Loucy (cell line): ENCODE results near the gene ACAN.

Source experiments
- H2AFZ ChIP-seq: fragments of 200-600 bp; sonication (generic); 2 replicates; pipeline ENCODE4 v1.6.0; 2016; ENCODE audit warnings: antibody characterized with exemption, mild to moderate bottlenecking, low read length, moderate library complexity
- H3F3A ChIP-seq: fragments of 200-600 bp; 2 replicates; pipeline ENCODE4 v1.6.0; 2016; ENCODE audit warnings: antibody characterized with exemption, low read depth, mild to moderate bottlenecking
- H3K27me3 ChIP-seq: fragments of 200-600 bp; sonication (generic); 2 replicates; pipeline ENCODE4 v1.6.1; 2014; ENCODE audit warnings: low read length, mild to moderate bottlenecking; ENCODE audit not compliant: insufficient read depth, poor library complexity, severe bottlenecking
- H3K36me3 ChIP-seq: fragments of 200-600 bp; sonication (generic); 2 replicates; pipeline ENCODE4 v1.6.1; 2016; ENCODE audit warnings: low read length; ENCODE audit not compliant: insufficient read depth
- H3K4me1 ChIP-seq: fragments of 200-600 bp; sonication (generic); 2 replicates; pipeline ENCODE4 v1.5.1; 2014; ENCODE audit warnings: low read length, mild to moderate bottlenecking; ENCODE audit not compliant: insufficient read depth, poor library complexity, severe bottlenecking
- H3K4me2 ChIP-seq: fragments of 200-600 bp; sonication (generic); 2 replicates; pipeline ENCODE4 v1.6.0; 2014; ENCODE audit warnings: antibody characterized with exemption, low read length, low read depth, mild to moderate bottlenecking; ENCODE audit not compliant: poor library complexity, severe bottlenecking
- H3K4me3 ChIP-seq: fragments of 200-600 bp; sonication (generic); 2 replicates; pipeline ENCODE4 v1.5.1; 2014; ENCODE audit warnings: low read length, mild to moderate bottlenecking, mixed read lengths; ENCODE audit not compliant: poor library complexity, severe bottlenecking
- H3K79me2 ChIP-seq: fragments of 200-600 bp; sonication (generic); 2 replicates; pipeline ENCODE4 v1.6.1; 2014; ENCODE audit warnings: low read length; ENCODE audit not compliant: insufficient read depth
- H3K9ac ChIP-seq: fragments of 200-600 bp; sonication (generic); 2 replicates; pipeline ENCODE4 v1.6.0; 2014; ENCODE audit warnings: mild to moderate bottlenecking, low read depth, low read length, moderate library complexity; ENCODE audit not compliant: poor library complexity, severe bottlenecking
- H3K9me2 ChIP-seq: fragments of 200-600 bp; sonication (generic); replicated peaks from 2 replicates; pipeline ENCODE4 v1.6.1; 2016; ENCODE audit warnings: low read depth, low read length, mixed read lengths
- H3K9me3 ChIP-seq: fragments of 200-600 bp; sonication (generic); 2 replicates; pipeline ENCODE4 v1.6.1; 2014; ENCODE audit warnings: mild to moderate bottlenecking, antibody characterized with exemption, low read length, low read depth; ENCODE audit not compliant: insufficient read depth
- H4K20me1 ChIP-seq: fragments of 200-600 bp; sonication (generic); 2 replicates; pipeline ENCODE4 v1.6.0; 2014; ENCODE audit warnings: antibody characterized with exemption, low read length, mild to moderate bottlenecking; ENCODE audit not compliant: insufficient read depth, poor library complexity, severe bottlenecking
- CTCF ChIP-seq: fragments of 200-600 bp; sonication (generic); conservative IDR thresholded peaks from 2 replicates; pipeline ENCODE4 v1.5.1; 2014; ENCODE audit warnings: mild to moderate bottlenecking, antibody characterized with exemption, low read length
- EZH2phosphoT487 ChIP-seq: fragments of 200-600 bp; IDR thresholded peaks from 2 replicates; pipeline ENCODE4 v1.6.1; 2018; ENCODE audit warnings: antibody characterized with exemption, mild to moderate bottlenecking, moderate library complexity, borderline replicate concordance

Gene ACAN

GRCh38 chr15:88803920-88804247 is 648 bp downstream of the ACAN start:
- no peaks in the 10 kb centered on the region for H3K36me3 ChIP-seq
- no peaks in the 10 kb centered on the region for H3K79me2 ChIP-seq
- no peak overlapping the region for H3K4me3 ChIP-seq
- no peak overlapping the region for H3K4me2 ChIP-seq
- H4K20me1 ChIP-seq: no peaks in the 10 kb centered on the region
- H3K9me3 ChIP-seq: no peaks in the 10 kb centered on the region
- H3K27me3 ChIP-seq: no peaks in the 10 kb centered on the region
- H3F3A ChIP-seq: no peaks in the 10 kb centered on the region
- no peak overlapping the region for H2AFZ ChIP-seq
- H3K4me1 ChIP-seq: no peaks in the 10 kb centered on the region
- H3K9ac ChIP-seq: no peak overlapping the region
- no peaks in the 10 kb centered on the region for H3K9me2 ChIP-seq
- TF ChIP-seq EZH2phosphoT487: no peak
- no peak for TF ChIP-seq CTCF

- Histone ChIP-seq H3K9me3 (no peaks in the 10 kb centered on the region), H3F3A (no peaks in the 10 kb centered on the region), H3K9me2 (no peaks in the 10 kb centered on the region), H3K4me3 (no peak overlapping the region), H4K20me1 (no peaks in the 10 kb centered on the region), H3K4me1 (no peaks in the 10 kb centered on the region), H3K27me3 (no peaks in the 10 kb centered on the region), H3K36me3 (no peaks in the 10 kb centered on the region), H3K79me2 (no peaks in the 10 kb centered on the region), H3K4me2 (no peak overlapping the region), H2AFZ (no peak overlapping the region), H3K9ac (no peak overlapping the region)
- TF ChIP-seq CTCF (no peak), EZH2phosphoT487 (no peak)
Observed at GRCh38 chr15:88804257-88804656, 1.0 kb downstream of the ACAN start.

- Histone ChIP-seq H3K27me3 (no peaks in the 10 kb centered on the region), H2AFZ (peak overlapping the region; percentile 18; the same call in 1 of the 2 replicates), H3F3A (no peaks in the 10 kb centered on the region), H3K4me1 (no peaks in the 10 kb centered on the region), H3K9ac (no peak overlapping the region), H3K4me3 (no peak overlapping the region), H3K9me2 (no peaks in the 10 kb centered on the region), H3K9me3 (no peaks in the 10 kb centered on the region), H3K4me2 (no peak overlapping the region), H3K79me2 (no peaks in the 10 kb centered on the region), H3K36me3 (no peaks in the 10 kb centered on the region), H4K20me1 (no peaks in the 10 kb centered on the region)
- TF ChIP-seq EZH2phosphoT487 (no peak), CTCF (peak; percentile 33)
Observed at GRCh38 chr15:88805031-88805780, 2.0 kb downstream of the ACAN start.
